ENCODE results near the gene PDE6A. TPM values are rescaled to one million over a fixed set of nuclear protein-coding genes. Genes with fewer than 3 reads are reported as not detected.

The PDE6A gene
- total and polyA plus RNA-seq, 2 experiments from 2014 or later = 3.6 to 3.9 TPM

- DNase-seq (ENCODE audit: low spot score) = no peak
- Histone ChIP-seq H3K79me2 (no peaks in the 10 kb centered on the region), H3K27me3 (no peaks in the 10 kb centered on the region), H3K36me3 (replicated peaks; ENCODE audit: insufficient read depth, low read depth) (no peaks in the 10 kb centered on the region), H3K9me3 (ENCODE audit: low read depth) (no peaks in the 10 kb centered on the region), H3K4me1 (ENCODE audit: insufficient read depth) (peaks cover 5% of the 10 kb centered on the region), H3K27ac (no peak overlapping the region), H2AFZ (no peak overlapping the region), H4K20me1 (ENCODE audit: insufficient read depth, poor library complexity, severe bottlenecking) (no peaks in the 10 kb centered on the region), H3K4me3 (no peak overlapping the region), H3K4me2 (no peak overlapping the region), H3K9me2 (replicated peaks; ENCODE audit: insufficient read depth) (no peaks in the 10 kb centered on the region)
- TF ChIP-seq EZH2 (IDR thresholded peaks at IDR 0.05; ENCODE audit: borderline replicate concordance) (no peak), EZH2phosphoT487 (IDR thresholded peaks at IDR 0.05; ENCODE audit: low read depth, severe bottlenecking, unreplicated experiment) (no peak), CTCF (IDR thresholded peaks at IDR 0.05; ENCODE audit: poor library complexity) (no peak)
- 84% methylated on average over 5 of the region's 5 CpGs for WGBS (ENCODE audit: low lambda C conversion rate, missing lambda C conversion rate)
Measured at GRCh38 chr5:149827546-149827945, 117.0 kb downstream of the PDE6A start.

GRCh38 chr5:149827086-149827485 is 117.5 kb downstream of the PDE6A start:
- no peak for DNase-seq (ENCODE audit: low spot score)
- WGBS (ENCODE audit: low lambda C conversion rate, missing lambda C conversion rate) = 83% methylated on average over 5 of the region's 5 CpGs
- H2AFZ ChIP-seq = no peak overlapping the region
- no peaks in the 10 kb centered on the region for H3K27me3 ChIP-seq
- H3K4me2 ChIP-seq = no peak overlapping the region
- H3K4me3 ChIP-seq = no peak overlapping the region
- no peaks in the 10 kb centered on the region for H3K9me2 ChIP-seq (replicated peaks; ENCODE audit: insufficient read depth)
- TF ChIP-seq EZH2 (IDR thresholded peaks at IDR 0.05; ENCODE audit: borderline replicate concordance) = no peak
- TF ChIP-seq CTCF (IDR thresholded peaks at IDR 0.05; ENCODE audit: poor library complexity) = no peak
- TF ChIP-seq EZH2phosphoT487 (IDR thresholded peaks at IDR 0.05; ENCODE audit: low read depth, severe bottlenecking, unreplicated experiment) = no peak
- H3K27ac ChIP-seq = no peak overlapping the region
- no peaks in the 10 kb centered on the region for H3K9me3 ChIP-seq (ENCODE audit: low read depth)
- H3K79me2 ChIP-seq = no peaks in the 10 kb centered on the region
- no peaks in the 10 kb centered on the region for H3K36me3 ChIP-seq (replicated peaks; ENCODE audit: insufficient read depth, low read depth)
- no peaks in the 10 kb centered on the region for H4K20me1 ChIP-seq (ENCODE audit: insufficient read depth, poor library complexity, severe bottlenecking)
- peaks cover 5% of the 10 kb centered on the region for H3K4me1 ChIP-seq (ENCODE audit: insufficient read depth)

GRCh38 chr5:149826574-149826973 is 118.0 kb downstream of the PDE6A start:
- Histone ChIP-seq H3K4me2 (no peak overlapping the region), H4K20me1 (ENCODE audit: insufficient read depth, poor library complexity, severe bottlenecking) (no peaks in the 10 kb centered on the region), H3K4me3 (no peak overlapping the region), H3K9me3 (ENCODE audit: low read depth) (no peaks in the 10 kb centered on the region), H3K27ac (no peak overlapping the region), H2AFZ (no peak overlapping the region), H3K79me2 (no peaks in the 10 kb centered on the region), H3K4me1 (ENCODE audit: insufficient read depth) (peaks cover 5% of the 10 kb centered on the region), H3K27me3 (no peaks in the 10 kb centered on the region), H3K9me2 (replicated peaks; ENCODE audit: insufficient read depth) (no peaks in the 10 kb centered on the region), H3K36me3 (replicated peaks; ENCODE audit: insufficient read depth, low read depth) (no peaks in the 10 kb centered on the region)
- TF ChIP-seq EZH2phosphoT487 (IDR thresholded peaks at IDR 0.05; ENCODE audit: low read depth, severe bottlenecking, unreplicated experiment) (no peak), CTCF (IDR thresholded peaks at IDR 0.05; ENCODE audit: poor library complexity) (no peak), EZH2 (IDR thresholded peaks at IDR 0.05; ENCODE audit: borderline replicate concordance) (no peak)
- no peak for DNase-seq (ENCODE audit: low spot score)
- 89% methylated on average over 9 of the region's 9 CpGs for WGBS (ENCODE audit: low lambda C conversion rate, missing lambda C conversion rate)

- Histone ChIP-seq H2AFZ (no peak overlapping the region), H3K4me1 (ENCODE audit: insufficient read depth) (peaks cover 5% of the 10 kb centered on the region), H3K27me3 (no peaks in the 10 kb centered on the region), H3K79me2 (no peaks in the 10 kb centered on the region), H4K20me1 (ENCODE audit: insufficient read depth, poor library complexity, severe bottlenecking) (no peaks in the 10 kb centered on the region), H3K4me3 (no peak overlapping the region), H3K4me2 (no peak overlapping the region), H3K9me3 (ENCODE audit: low read depth) (no peaks in the 10 kb centered on the region), H3K9me2 (replicated peaks; ENCODE audit: insufficient read depth) (no peaks in the 10 kb centered on the region), H3K36me3 (replicated peaks; ENCODE audit: insufficient read depth, low read depth) (no peaks in the 10 kb centered on the region), H3K27ac (peak overlapping the region; percentile 20)
- TF ChIP-seq EZH2 (IDR thresholded peaks at IDR 0.05; ENCODE audit: borderline replicate concordance) (no peak), CTCF (IDR thresholded peaks at IDR 0.05; ENCODE audit: poor library complexity) (no peak), EZH2phosphoT487 (IDR thresholded peaks at IDR 0.05; ENCODE audit: low read depth, severe bottlenecking, unreplicated experiment) (no peak)
- WGBS (ENCODE audit: low lambda C conversion rate, missing lambda C conversion rate) = 79% methylated on average over 15 of the region's 16 CpGs
- DNase-seq (ENCODE audit: low spot score) = no peak
Measured at GRCh38 chr5:149824846-149825245, 119.7 kb downstream of the PDE6A start.

Measured in hepatocyte (in vitro differentiated cells).